Kidney (tissue), 14 donors: Measurements from ENCODE around the gene HIC1. TPM values are rescaled to one million over a fixed set of nuclear protein-coding genes. Genes with fewer than 3 reads are reported as not detected.

ENCODE experiments used
- DNase-seq, 5 donors: peaks; one replicate each; pipeline ENCODE4 v3.0.0-alpha.2; 2013 to 2020
- FAIRE-seq: peaks from 2 replicates; lab custom pipeline; 2012; peaks lifted over from hg19 to GRCh38; lab: Jason Lieb, UNC
- H3K27ac ChIP-seq, 2 donors: one replicate each; pipeline ENCODE4 v1.7.0; 2013; ENCODE audit warnings: low read depth in 2 of 2, low read length in 2 of 2, inconsistent platforms in 1 of 2
- H3K27me3 ChIP-seq: one replicate; pipeline ENCODE4 v1.7.1; 2013; ENCODE audit warnings: low read length, inconsistent platforms; ENCODE audit not compliant: control insufficient read depth, insufficient read depth
- H3K36me3 ChIP-seq, 3 donors: one replicate each; pipeline versions ENCODE4 v1.7.0 to v1.7.1; 2013; ENCODE audit warnings: low read length in 3 of 3, control low read depth in 1 of 3, inconsistent platforms in 1 of 3; ENCODE audit not compliant: insufficient read depth in 3 of 3, control insufficient read depth in 2 of 3
- H3K4me1 ChIP-seq, 3 donors: one replicate each; pipeline versions ENCODE4 v1.7.0 to v1.7.1; 2013; ENCODE audit warnings: low read length in 3 of 3, inconsistent platforms in 1 of 3, low read depth in 1 of 3; ENCODE audit not compliant: control insufficient read depth in 2 of 3, insufficient read depth in 2 of 3
- H3K4me3 ChIP-seq, 3 donors: one replicate each; pipeline versions ENCODE4 v1.7.0 to v1.8.1; 2013; ENCODE audit warnings: low read length in 3 of 3, control low read depth in 1 of 3, inconsistent platforms in 1 of 3
- H3K9ac ChIP-seq, 3 donors: one replicate each; pipeline versions ENCODE4 v1.7.0 to v1.7.1; 2013; ENCODE audit warnings: low read length in 3 of 3, control low read depth in 1 of 3, inconsistent platforms in 1 of 3
- H3K9me3 ChIP-seq, 3 donors: one replicate each; pipeline versions ENCODE4 v1.7.0 to v1.7.1; 2013; ENCODE audit warnings: low read length in 3 of 3, control low read depth in 1 of 3, inconsistent platforms in 1 of 3; ENCODE audit not compliant: control insufficient read depth in 2 of 3, insufficient read depth in 1 of 3
- CTCF ChIP-seq: IDR thresholded peaks from 3 replicates; pipeline ENCODE4 v1.5.1; 2012; ENCODE audit warnings: mild to moderate bottlenecking, moderate library complexity, borderline replicate concordance; ENCODE audit not compliant: insufficient read depth; ENCODE audit errors: extremely low read depth
- intact Hi-C: fragments of 100-400 bp; cut with DNase I; formaldehyde crosslinking; loops from one replicate; pipeline ENCODE4 v1.11.1; 2022
- polyA plus RNA-seq: library from polyadenylated mRNA; stranded (reverse); fragments of 350-450 nt; fragmentation: Illumina TruSeq; extraction: RNeasy Lipid Tissue Mini Kit (QIAGEN cat#74804); gene quantifications from one replicate; pipeline ENCODE4 v1.2.3, GENCODE V29; 2014; ENCODE audit warnings: low read depth, low replicate concordance; ENCODE audit not compliant: insufficient read depth
- total RNA-seq: library from RNA; stranded (reverse); fragmentation: NEBNext Ultra II Directional; extraction: Animal tissue kit (Norgen Biotek cat#: 25700); gene quantifications from one replicate; pipeline ENCODE4 v1.2.1, GENCODE V29; 2021
- donor health status: control.
- donor health status: control.
- donor health status: control.
- donor health status: control.
- donor health status: control.
- donor health status: DM: yes; HTN: yes; CAD: no.
- donor health status: Normal renal cell carcinoma (clear cell type).

HIC1 gene
- total and polyA plus RNA-seq, 2 donors from 2014 or later: 2.7 to 13.0 TPM

DNA sequence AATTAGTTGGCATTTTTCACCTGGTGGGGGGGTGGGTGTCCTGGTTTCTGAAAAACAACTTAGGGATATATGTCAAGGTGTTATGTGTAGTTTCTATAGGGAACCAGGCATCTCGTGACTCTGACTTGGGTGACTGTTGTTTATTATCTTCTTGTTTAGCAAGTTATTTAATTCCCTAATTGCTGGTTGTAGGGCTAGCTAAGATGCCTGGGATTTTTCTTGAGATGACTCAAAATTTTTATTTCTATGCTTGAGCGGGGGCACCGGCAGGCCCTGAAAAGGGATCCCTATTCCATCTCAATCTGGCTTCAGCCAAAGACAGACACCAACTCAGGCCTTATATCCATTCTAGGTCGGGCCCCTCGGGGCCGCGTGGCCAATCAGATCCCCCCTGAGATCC is 21.8 kb upstream of the HIC1 start:
- H3K9ac ChIP-seq: no peak overlapping the region
- DNase-seq: no peak
- H3K36me3 ChIP-seq: peaks cover 2 to 26% (median 14%) of the 10 kb centered on the region in 3 donors
- no peaks in the 10 kb centered on the region for H3K9me3 ChIP-seq
- no peaks in the 10 kb centered on the region for H3K27me3 ChIP-seq
- H3K4me3 ChIP-seq: no peak overlapping the region
- no peak overlapping the region for H3K27ac ChIP-seq
- H3K4me1 ChIP-seq: peaks cover 0 to 10% (median 6%) of the 10 kb centered on the region in 3 donors
- intact Hi-C loops: no loop called here
- FAIRE-seq: no peak
- no peak for TF ChIP-seq CTCF

DNA sequence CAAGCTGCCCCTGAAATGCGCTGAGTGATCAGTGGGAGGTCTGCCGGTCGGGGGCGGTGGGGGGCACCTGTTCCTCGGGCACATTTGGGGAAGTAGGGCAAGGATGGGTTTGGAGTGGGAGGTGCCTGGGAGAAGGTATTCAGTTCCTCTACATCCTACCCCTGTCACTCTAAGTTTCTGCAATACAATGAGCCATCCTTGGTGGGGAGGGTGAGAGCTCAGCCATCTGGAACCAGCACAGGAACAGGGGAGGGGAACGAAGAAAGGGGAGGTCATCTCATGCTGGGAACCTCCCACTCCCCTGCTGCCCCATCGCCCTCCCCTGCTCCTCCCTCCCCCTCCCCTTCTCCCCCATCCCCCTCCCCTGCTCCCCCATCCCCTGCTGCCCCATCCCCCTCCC is 20.7 kb upstream of the HIC1 start:
- no peak overlapping the region for H3K27ac ChIP-seq

DNA sequence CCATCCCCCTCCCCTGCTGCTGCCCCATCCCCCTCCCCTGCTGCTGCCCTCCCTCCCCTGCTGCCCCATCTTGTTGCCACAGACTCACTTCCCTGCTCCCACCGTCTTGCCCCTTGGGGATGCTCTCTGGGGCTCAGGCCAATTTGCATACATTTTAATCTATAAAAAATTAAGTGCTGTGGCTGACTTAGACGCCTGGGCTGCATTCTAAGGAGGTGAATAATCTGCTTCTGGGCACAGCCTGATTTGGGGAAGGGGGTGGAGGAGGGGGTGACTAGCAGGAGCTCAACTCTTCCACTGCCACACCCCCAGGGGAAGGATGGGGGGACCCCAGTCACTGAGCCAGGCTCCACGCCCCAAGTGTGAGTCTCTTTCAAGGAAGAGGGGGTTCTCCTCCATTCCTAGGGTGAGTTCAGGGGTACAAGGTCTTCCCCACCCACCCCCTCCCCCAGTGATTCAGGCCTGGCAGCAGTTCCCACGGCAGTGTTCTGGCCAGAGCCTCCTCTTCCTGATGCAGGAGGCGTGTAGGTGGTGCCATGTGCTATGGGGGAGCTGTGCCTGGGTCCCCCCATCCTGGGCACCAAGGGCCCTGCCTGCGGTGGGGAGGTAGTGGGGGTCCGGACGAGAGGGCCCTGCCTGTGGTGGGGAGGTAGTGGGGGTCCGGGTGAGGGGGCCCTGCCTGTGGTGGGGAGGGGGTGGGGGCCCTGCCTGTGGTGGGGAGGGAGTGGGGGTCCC is 19.9 kb upstream of the HIC1 start:
- H3K27ac ChIP-seq: no peak overlapping the region
- intact Hi-C loops: no loop called here
- TF ChIP-seq CTCF: no peak
- peaks cover 2 to 30% (median 14%) of the 10 kb centered on the region in 3 donors for H3K36me3 ChIP-seq
- H3K9me3 ChIP-seq: no peaks in the 10 kb centered on the region
- no peaks in the 10 kb centered on the region for H3K27me3 ChIP-seq
- no peak overlapping the region for H3K4me3 ChIP-seq
- no peak for FAIRE-seq
- no peak overlapping the region for H3K9ac ChIP-seq
- peaks cover 0 to 7% (median 6%) of the 10 kb centered on the region in 3 donors for H3K4me1 ChIP-seq
- DNase-seq: no peak

More for the DNA sequence above, 20.7 kb upstream of the HIC1 start:
- intact Hi-C loops: no loop called here
- Histone ChIP-seq H3K4me1 (peaks cover 0 to 10% (median 6%) of the 10 kb centered on the region in 3 donors), H3K27me3 (no peaks in the 10 kb centered on the region), H3K4me3 (no peak overlapping the region), H3K9me3 (no peaks in the 10 kb centered on the region), H3K36me3 (peaks cover 2 to 30% (median 14%) of the 10 kb centered on the region in 3 donors), H3K9ac (no peak overlapping the region)
- TF ChIP-seq CTCF: no peak
- FAIRE-seq: no peak
- peak in 3 of 5 donors; percentile 31 to 67 (median 48) for DNase-seq
